IMR-90 (cell line): ENCODE results near the gene CETN3. TPM values are rescaled to one million over a fixed set of nuclear protein-coding genes. Genes with fewer than 3 reads are reported as not detected.

ENCODE experiments used
- ATAC-seq: fragments of 200-7000 bp; cut with Tn5 transposase; 2 replicates; pipeline ENCODE4 v1.9.1; 2020; ENCODE audit warnings: low read depth, mild to moderate bottlenecking, moderate library complexity
- BruUV-seq: library from RNA; stranded (reverse); fragments of 400-500 nt; replicated peaks from 2 replicates; lab custom pipeline; 2021; lab: Mats Ljungman, UMichigan
- CTCF ChIA-PET: fragments of 300-600 bp; formaldehyde crosslinking; extraction: SDS; loops from one replicate; lab custom pipeline; 2021; ENCODE audit warnings: antibody characterized with exemption; lab: Yijun Ruan, JAX
- POLR2A ChIA-PET: fragments of 300-600 bp; sonication (Branson Sonifier 250); formaldehyde crosslinking; loops from one replicate; lab custom pipeline; 2022; ENCODE audit warnings: antibody characterized with exemption; ENCODE audit not compliant: unreplicated experiment; lab: Charles Lee
- DNase-seq: peaks from one replicate; pipeline ENCODE4 v3.0.0; 2013
- H2AFZ ChIP-seq: replicated peaks from 2 replicates; pipeline ENCODE3; 2013; ENCODE audit warnings: low read length, mild to moderate bottlenecking; ENCODE audit not compliant: poor library complexity
- H2AK5ac ChIP-seq: 2 replicates; pipeline ENCODE4 v1.6.1; 2013; ENCODE audit warnings: low read depth, low read length, inconsistent platforms
- H2AK9ac ChIP-seq: replicated peaks from 2 replicates; pipeline ENCODE3; 2013; ENCODE audit warnings: mild to moderate bottlenecking, low read depth, low read length, moderate library complexity; ENCODE audit not compliant: poor library complexity
- H2BK120ac ChIP-seq: 2 replicates; pipeline ENCODE4 v1.6.1; 2013; ENCODE audit warnings: low read depth, low read length, inconsistent platforms
- H2BK15ac ChIP-seq: 3 replicates; pipeline ENCODE4 v1.6.1; 2013; ENCODE audit warnings: low read depth, low read length, inconsistent platforms
- H2BK20ac ChIP-seq: 2 replicates; pipeline ENCODE4 v1.6.1; 2013; ENCODE audit warnings: low read depth, mild to moderate bottlenecking, inconsistent platforms, low read length, moderate library complexity
- H2BK5ac ChIP-seq: 2 replicates; pipeline ENCODE4 v1.6.1; 2013; ENCODE audit warnings: mild to moderate bottlenecking, low read depth, low read length, inconsistent platforms; ENCODE audit not compliant: poor library complexity, severe bottlenecking
- H3K14ac ChIP-seq: replicated peaks from 2 replicates; pipeline ENCODE4 v1.6.1; 2013; ENCODE audit warnings: low read depth, low read length, inconsistent platforms
- H3K18ac ChIP-seq: 2 replicates; pipeline ENCODE4 v1.6.1; 2013; ENCODE audit warnings: low read depth, low read length, control low read depth
- H3K23ac ChIP-seq: 2 replicates; pipeline ENCODE4 v1.6.1; 2013; ENCODE audit warnings: low read depth, low read length, inconsistent platforms
- H3K27ac ChIP-seq: 2 replicates; pipeline ENCODE4 v1.5.1; 2013; ENCODE audit warnings: mild to moderate bottlenecking, control low read depth, low read length; ENCODE audit not compliant: insufficient read depth
- H3K27me3 ChIP-seq: 2 replicates; pipeline ENCODE4 v1.6.1; 2013; ENCODE audit warnings: low read length; ENCODE audit not compliant: control insufficient read depth, insufficient read depth
- H3K36me3 ChIP-seq: 2 replicates; pipeline ENCODE4 v1.6.1; 2013; ENCODE audit warnings: low read length, mixed read lengths; ENCODE audit not compliant: control insufficient read depth, insufficient read depth
- H3K4ac ChIP-seq: 2 replicates; pipeline ENCODE4 v1.6.1; 2013; ENCODE audit warnings: low read depth, low read length, inconsistent platforms
- H3K4me1 ChIP-seq: 2 replicates; pipeline ENCODE4 v1.6.1; 2013; ENCODE audit warnings: low read length, mixed read lengths; ENCODE audit not compliant: control insufficient read depth, insufficient read depth
- H3K4me2 ChIP-seq: 2 replicates; pipeline ENCODE4 v1.6.1; 2013; ENCODE audit warnings: low read depth, mild to moderate bottlenecking, control low read depth, low read length, moderate library complexity
- H3K4me3 ChIP-seq: 2 replicates; pipeline ENCODE4 v1.5.1; 2013; ENCODE audit warnings: low read depth, mild to moderate bottlenecking, control low read depth, low read length, moderate library complexity; ENCODE audit not compliant: insufficient read depth
- H3K56ac ChIP-seq: 2 replicates; pipeline ENCODE4 v1.6.1; 2013; ENCODE audit warnings: low read length, inconsistent platforms; ENCODE audit not compliant: insufficient read depth; ENCODE audit errors: extremely low read depth
- H3K79me1 ChIP-seq, 2 experiments: 2 replicates each; pipeline ENCODE4 v1.6.1; 2013; ENCODE audit warnings: low read length in 2 of 2, inconsistent platforms in 1 of 2, low read depth in 1 of 2
- H3K9ac ChIP-seq: 2 replicates; pipeline ENCODE4 v1.6.1; 2013; ENCODE audit warnings: low read depth, low read length, control low read depth
- H3K9me1 ChIP-seq: 2 replicates; pipeline ENCODE4 v1.6.1; 2013; ENCODE audit warnings: low read length, inconsistent platforms; ENCODE audit not compliant: insufficient read depth
- H3K9me3 ChIP-seq: 2 replicates; pipeline ENCODE4 v1.6.1; 2013; ENCODE audit warnings: low read length; ENCODE audit not compliant: control insufficient read depth, insufficient read depth
- H4K20me1 ChIP-seq: 2 replicates; pipeline ENCODE4 v1.6.1; 2013; ENCODE audit warnings: low read length, inconsistent platforms; ENCODE audit not compliant: insufficient read depth
- H4K5ac ChIP-seq: 2 replicates; pipeline ENCODE4 v1.6.1; 2013; ENCODE audit warnings: mild to moderate bottlenecking, low read depth, low read length, control low read depth
- H4K8ac ChIP-seq, 2 experiments: 2 replicates each; pipeline ENCODE4 v1.6.1; 2013; ENCODE audit warnings: low read depth in 2 of 2, low read length in 2 of 2, control low read depth in 1 of 2, inconsistent platforms in 1 of 2
- H4K91ac ChIP-seq: 2 replicates; pipeline ENCODE4 v1.6.1; 2013; ENCODE audit warnings: low read depth, low read length, inconsistent platforms; ENCODE audit not compliant: insufficient read depth
- BHLHE40 ChIP-seq: fragments of 150-350 bp; IDR thresholded peaks from 2 replicates; pipeline ENCODE4 v1.6.1; 2016; ENCODE audit warnings: mild to moderate bottlenecking, low read depth, low read length
- CEBPB ChIP-seq: IDR thresholded peaks from 2 replicates; pipeline ENCODE4 v1.6.1; 2012; ENCODE audit warnings: low read depth, low read length, improper control_type of control experiment
- MAFK ChIP-seq: IDR thresholded peaks from 2 replicates; pipeline ENCODE4 v1.6.1; 2012; ENCODE audit warnings: low read depth, low read length, improper control_type of control experiment
- MXI1 ChIP-seq: IDR thresholded peaks from 2 replicates; pipeline ENCODE4 v1.6.1; 2012; ENCODE audit warnings: low read depth, mild to moderate bottlenecking, low read length, moderate library complexity, borderline replicate concordance
- NFE2L2 ChIP-seq: fragments of 150-350 bp; IDR thresholded peaks from 2 replicates; pipeline ENCODE4 v1.6.1; 2016; ENCODE audit warnings: low read depth, mild to moderate bottlenecking, low read length
- POLR2A ChIP-seq: IDR thresholded peaks from 2 replicates; pipeline ENCODE4 v1.6.1; 2012; ENCODE audit warnings: mild to moderate bottlenecking, low read depth, low read length
- RCOR1 ChIP-seq: IDR thresholded peaks from 2 replicates; pipeline ENCODE4 v1.6.1; 2012; ENCODE audit warnings: mild to moderate bottlenecking, low read length, improper control_type of control experiment; ENCODE audit not compliant: insufficient replicate concordance
- USF2 ChIP-seq: fragments of 150-350 bp; IDR thresholded peaks from 2 replicates; pipeline ENCODE4 v1.6.1; 2017; ENCODE audit warnings: mild to moderate bottlenecking, antibody characterized with exemption, low read length, low read depth
- dilution Hi-C: fragments of 300-500 bp; cut with HindIII; formaldehyde crosslinking; loops from one replicate; pipeline ENCODE4 v1.14.3; 2018; ENCODE audit warnings: low sequenced_read_pairs; ENCODE audit not compliant: unreplicated experiment
- in situ Hi-C: fragments of 300-500 bp; cut with MboI; formaldehyde crosslinking; loops from 3 replicates; pipeline ENCODE4 v1.14.3; 2019; ENCODE audit warnings: low sequenced_read_pairs, inconsistent platforms, mixed read lengths
- intact Hi-C: fragments of 100-400 bp; cut with micrococcal nuclease; formaldehyde crosslinking; loops from 2 replicates; pipeline ENCODE4 v1.10.0; 2022
- polyA plus RNA-seq, 3 experiments: library from polyadenylated mRNA; depleted of rRNA; stranded (reverse); fragments of >200 nt; gene quantifications; 2 replicates each; pipeline ENCODE4 v1.2.3, GENCODE V29; 2012; ENCODE audit warnings: low replicate concordance in 1 of 3
- total RNA-seq: library from RNA; depleted of rRNA; stranded (reverse); fragments of >200 nt; gene quantifications from 2 replicates; pipeline ENCODE4 v1.2.3, GENCODE V29; 2012

CETN3 gene
- total and polyA plus RNA-seq, 2 of the 4 experiments (the other 2 are of a cell fraction) = 1.1 to 6.5 TPM

DNA sequence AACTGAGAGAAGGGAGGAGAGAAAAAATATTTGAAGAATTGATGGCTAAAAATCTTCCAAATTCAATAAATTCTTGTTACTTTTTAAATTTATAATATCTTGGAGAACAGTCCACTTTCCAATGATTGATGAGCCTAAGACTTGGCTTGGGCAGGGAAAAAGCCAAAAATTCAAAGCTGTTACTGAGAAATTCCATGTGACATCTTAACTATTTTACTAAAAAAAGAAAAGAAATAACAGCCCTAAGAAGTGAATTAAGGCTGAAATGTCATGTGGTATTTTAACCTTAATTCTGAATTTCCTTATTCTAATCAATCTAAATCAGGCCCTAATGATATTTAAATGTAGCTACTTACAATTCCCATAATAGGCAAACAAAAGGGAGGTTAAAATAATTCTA is 53.4 kb downstream of the CETN3 start:
- H3K4me1 ChIP-seq = no peaks in the 10 kb centered on the region
- H3K9me3 ChIP-seq = no peaks in the 10 kb centered on the region
- no peak overlapping the region for H3K4me2 ChIP-seq
- no peak overlapping the region for H3K56ac ChIP-seq
- no peak for DNase-seq
- H3K9me1 ChIP-seq = no peaks in the 10 kb centered on the region
- H3K27me3 ChIP-seq = no peaks in the 10 kb centered on the region
- no peaks in the 10 kb centered on the region for H3K79me1 ChIP-seq
- TF ChIP-seq BHLHE40 = no peak
- TF ChIP-seq NFE2L2 = no peak
- no peak for TF ChIP-seq MXI1
- no peak for TF ChIP-seq RCOR1
- TF ChIP-seq MAFK = no peak
- no peak for TF ChIP-seq USF2
- no peak for TF ChIP-seq POLR2A
- no peak for TF ChIP-seq CEBPB
- H3K9ac ChIP-seq = no peak overlapping the region
- no TSS peak for BruUV-seq
- in situ Hi-C loops (no loop called here), intact Hi-C loops (no loop called here), dilution Hi-C loops (no loop called here)
- no peak overlapping the region for H2BK20ac ChIP-seq
- no peak overlapping the region for H3K4ac ChIP-seq
- no peak overlapping the region for H3K14ac ChIP-seq
- no peak overlapping the region for H3K23ac ChIP-seq
- H2BK120ac ChIP-seq = no peak overlapping the region
- no peak overlapping the region for H3K27ac ChIP-seq
- H4K5ac ChIP-seq = no peak overlapping the region
- no peak for ATAC-seq
- H3K36me3 ChIP-seq = no peaks in the 10 kb centered on the region
- H3K18ac ChIP-seq = no peak overlapping the region
- ChIA-PET CTCF (no interaction called here), POLR2A (no interaction called here)
- H2BK15ac ChIP-seq = no peak overlapping the region
- H2AFZ ChIP-seq = no peak overlapping the region
- no peak overlapping the region for H2AK5ac ChIP-seq
- H4K91ac ChIP-seq = no peak overlapping the region
- H3K4me3 ChIP-seq = no peak overlapping the region
- H2AK9ac ChIP-seq = no peak overlapping the region
- H4K8ac ChIP-seq = no peak overlapping the region
- no peak overlapping the region for H2BK5ac ChIP-seq
- no peaks in the 10 kb centered on the region for H4K20me1 ChIP-seq
